Subcutaneous abdominal adipose tissue (tissue), 5 donors: ENCODE measurements around the gene CAPN13.

Source experiments
- H3K27ac ChIP-seq: one replicate; pipeline ENCODE4 v1.7.0; 2013; ENCODE audit warnings: low read depth, mild to moderate bottlenecking, inconsistent platforms, low read length, moderate library complexity
- H3K27me3 ChIP-seq, 5 donors: one replicate each; pipeline ENCODE4 v1.7.0; 2013; ENCODE audit warnings: low read length in 5 of 5, inconsistent platforms in 1 of 5; ENCODE audit not compliant: control insufficient read depth in 5 of 5, insufficient read depth in 4 of 5
- H3K36me3 ChIP-seq, 5 donors: one replicate each; pipeline ENCODE4 v1.7.0; 2013; ENCODE audit warnings: low read length in 5 of 5; ENCODE audit not compliant: control insufficient read depth in 5 of 5, insufficient read depth in 5 of 5
- H3K4me1 ChIP-seq, 5 donors: one replicate each; pipeline ENCODE4 v1.7.0; 2013; ENCODE audit warnings: low read length in 5 of 5, mild to moderate bottlenecking in 3 of 5, moderate library complexity in 1 of 5; ENCODE audit not compliant: control insufficient read depth in 5 of 5, insufficient read depth in 5 of 5
- H3K4me3 ChIP-seq, 5 donors: one replicate each; pipeline ENCODE4 v1.7.0; 2013; ENCODE audit warnings: low read length in 5 of 5, low read depth in 1 of 5
- H3K9ac ChIP-seq, 5 donors: one replicate each; pipeline ENCODE4 v1.7.0; 2013; ENCODE audit warnings: low read length in 5 of 5, mild to moderate bottlenecking in 4 of 5, moderate library complexity in 3 of 5
- H3K9me3 ChIP-seq, 5 donors: one replicate each; pipeline ENCODE4 v1.7.0; 2013; ENCODE audit warnings: low read length in 5 of 5; ENCODE audit not compliant: control insufficient read depth in 5 of 5
- donor health status: healthy.
- donor health status: healthy.
- donor health status: healthy.
- donor health status: healthy.
- donor health status: healthy.

The CAPN13 gene

DNA sequence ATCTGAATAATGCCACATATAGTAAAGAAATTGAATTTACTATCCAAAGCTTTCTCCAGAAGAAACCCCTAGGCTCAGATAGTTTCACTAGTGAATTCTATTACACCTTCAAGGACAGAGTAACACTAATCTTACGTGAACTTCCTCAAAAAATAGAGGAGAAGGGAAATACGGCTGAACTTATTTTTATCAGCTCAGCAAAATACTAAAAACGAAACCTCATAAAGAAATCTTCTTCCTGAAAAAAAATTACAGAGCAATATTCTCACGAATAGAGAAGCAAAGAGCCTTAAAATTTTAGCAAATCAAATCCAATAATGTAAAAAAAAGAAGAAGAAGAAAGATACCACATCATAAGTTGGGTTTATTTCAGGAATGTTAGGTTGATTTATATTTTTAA is 14.7 kb downstream of the CAPN13 start:
- Histone ChIP-seq H3K27ac (no peak overlapping the region), H3K9ac (no peak overlapping the region), H3K4me3 (no peak overlapping the region), H3K36me3 (no peaks in the 10 kb centered on the region), H3K4me1 (peaks cover 0 to 2% (median 0%) of the 10 kb centered on the region in 5 donors), H3K9me3 (no peaks in the 10 kb centered on the region), H3K27me3 (peaks cover 0 to 5% (median 3%) of the 10 kb centered on the region in 5 donors)

DNA sequence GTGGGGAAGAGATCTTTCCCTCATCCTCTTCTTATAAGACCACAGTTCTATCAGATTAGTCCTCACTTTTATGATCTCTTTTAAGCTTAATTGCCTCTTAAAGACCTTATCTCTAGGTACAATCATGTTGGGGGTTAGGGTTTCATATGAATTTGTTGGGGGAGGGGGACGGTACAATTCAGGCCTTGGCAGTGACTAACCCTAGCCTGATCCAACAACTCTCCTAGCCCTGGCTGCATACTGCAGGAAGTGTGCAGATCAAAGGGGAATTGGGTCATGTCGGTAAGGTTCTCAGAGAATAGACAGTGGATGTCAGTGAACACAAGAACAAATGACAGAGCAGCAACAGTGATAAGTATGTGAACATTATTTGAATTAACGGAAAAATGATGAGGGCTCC is 16.4 kb downstream of the CAPN13 start:
- Histone ChIP-seq H3K4me3 (no peak overlapping the region), H3K36me3 (no peaks in the 10 kb centered on the region), H3K27me3 (peaks cover 0 to 9% (median 3%) of the 10 kb centered on the region in 5 donors), H3K9ac (no peak overlapping the region), H3K9me3 (no peaks in the 10 kb centered on the region), H3K4me1 (peaks cover 0 to 2% (median 0%) of the 10 kb centered on the region in 5 donors), H3K27ac (no peak overlapping the region)

DNA sequence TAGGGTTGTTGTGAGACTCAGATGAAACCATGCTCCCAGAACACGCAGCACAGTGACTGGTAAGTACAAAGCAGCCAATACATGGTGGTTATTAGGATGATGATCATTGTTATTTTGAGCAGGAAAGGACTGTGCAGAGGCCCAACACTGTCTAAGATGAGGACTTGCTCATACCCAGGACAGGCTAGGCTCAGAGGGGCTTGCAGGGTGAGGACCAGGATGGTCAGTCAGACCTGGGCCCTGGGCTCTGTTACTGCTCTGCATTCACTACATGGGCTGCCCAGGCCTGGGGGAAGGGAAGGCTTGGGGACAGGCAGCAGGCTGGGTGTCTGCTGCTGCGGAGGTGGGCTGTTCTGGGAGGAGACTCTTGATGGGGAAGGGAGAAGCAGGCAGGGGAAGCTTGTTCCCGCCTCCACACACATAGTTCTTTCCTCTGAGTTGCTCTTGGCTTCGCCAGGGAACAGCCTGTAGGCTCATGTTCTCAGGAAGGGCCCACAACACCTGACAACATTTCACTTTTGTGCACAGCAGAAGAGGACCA is 17.5 kb downstream of the CAPN13 start:
- no peak overlapping the region for H3K4me3 ChIP-seq
- H3K36me3 ChIP-seq, result no peaks in the 10 kb centered on the region
- H3K27ac ChIP-seq, result no peak overlapping the region
- no peaks in the 10 kb centered on the region for H3K9me3 ChIP-seq
- no peak overlapping the region for H3K9ac ChIP-seq
- peaks cover 0 to 11% (median 5%) of the 10 kb centered on the region in 5 donors for H3K27me3 ChIP-seq
- peaks cover 0 to 2% (median 0%) of the 10 kb centered on the region in 5 donors for H3K4me1 ChIP-seq

DNA sequence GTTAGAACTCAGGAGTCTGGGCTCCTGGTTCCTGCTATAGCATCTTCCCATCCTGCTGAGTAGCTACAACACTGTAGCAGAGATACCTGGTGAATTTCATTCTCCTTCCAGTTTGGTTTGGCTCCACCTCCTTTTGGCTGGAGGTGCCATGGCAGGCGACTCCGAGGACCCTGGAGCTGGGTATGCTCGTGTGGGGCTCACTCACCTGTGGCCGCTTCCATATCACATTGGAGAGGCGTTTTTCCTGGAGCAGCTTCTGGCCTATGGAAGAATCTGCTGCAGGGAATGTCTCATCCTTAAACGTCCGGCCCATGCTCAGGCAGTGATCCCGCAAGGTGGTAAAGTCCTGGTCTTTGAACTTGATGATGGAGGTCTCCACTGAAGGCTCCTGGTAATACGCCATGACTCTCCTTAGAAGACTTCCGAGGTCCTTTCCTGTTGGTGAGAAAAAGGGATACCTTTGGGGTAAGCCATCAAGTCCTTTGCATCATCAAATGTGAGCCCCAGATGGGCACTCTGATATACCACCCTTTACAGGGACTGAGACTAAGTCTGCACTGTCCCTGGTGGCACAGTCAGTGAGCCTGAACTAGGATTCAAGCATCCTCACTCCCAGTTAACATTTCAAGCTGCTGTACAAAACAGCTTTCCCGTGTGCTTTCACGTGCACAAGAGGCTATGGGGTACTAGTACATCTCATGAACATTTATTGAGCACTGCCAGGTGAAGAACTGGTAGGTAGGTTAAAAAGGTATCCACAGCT is 20.1 kb downstream of the CAPN13 start:
- H3K27me3 ChIP-seq, result peaks cover 0 to 11% (median 7%) of the 10 kb centered on the region in 5 donors
- no peaks in the 10 kb centered on the region for H3K36me3 ChIP-seq
- H3K27ac ChIP-seq, result no peak overlapping the region
- H3K4me3 ChIP-seq, result no peak overlapping the region
- no peak overlapping the region for H3K9ac ChIP-seq
- H3K4me1 ChIP-seq, result no peaks in the 10 kb centered on the region
- H3K9me3 ChIP-seq, result no peaks in the 10 kb centered on the region

DNA sequence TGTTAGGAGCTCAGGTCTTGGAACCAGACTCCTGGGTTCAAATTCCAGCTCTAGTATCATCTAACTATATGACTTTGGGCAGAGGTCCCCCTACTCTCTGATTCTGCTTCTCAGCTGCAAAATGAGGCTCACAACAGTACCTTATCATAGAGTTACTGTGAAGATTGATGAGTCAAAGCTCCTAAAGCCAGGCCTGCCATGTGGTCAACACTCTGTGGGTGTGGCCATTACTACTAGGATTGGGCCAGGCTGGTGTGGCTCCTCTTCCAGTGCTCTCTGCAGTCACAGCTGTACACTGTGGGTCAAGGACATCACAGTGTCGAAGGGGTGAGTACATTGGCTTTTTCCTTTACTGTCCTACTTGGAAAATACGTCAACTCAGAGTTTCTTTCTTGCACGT is 22.6 kb downstream of the CAPN13 start:
- no peaks in the 10 kb centered on the region for H3K36me3 ChIP-seq
- H3K9ac ChIP-seq, result no peak overlapping the region
- H3K9me3 ChIP-seq, result no peaks in the 10 kb centered on the region
- H3K4me3 ChIP-seq, result no peak overlapping the region
- H3K27ac ChIP-seq, result no peak overlapping the region
- H3K27me3 ChIP-seq, result peaks cover 0 to 11% (median 5%) of the 10 kb centered on the region in 5 donors
- no peaks in the 10 kb centered on the region for H3K4me1 ChIP-seq

DNA sequence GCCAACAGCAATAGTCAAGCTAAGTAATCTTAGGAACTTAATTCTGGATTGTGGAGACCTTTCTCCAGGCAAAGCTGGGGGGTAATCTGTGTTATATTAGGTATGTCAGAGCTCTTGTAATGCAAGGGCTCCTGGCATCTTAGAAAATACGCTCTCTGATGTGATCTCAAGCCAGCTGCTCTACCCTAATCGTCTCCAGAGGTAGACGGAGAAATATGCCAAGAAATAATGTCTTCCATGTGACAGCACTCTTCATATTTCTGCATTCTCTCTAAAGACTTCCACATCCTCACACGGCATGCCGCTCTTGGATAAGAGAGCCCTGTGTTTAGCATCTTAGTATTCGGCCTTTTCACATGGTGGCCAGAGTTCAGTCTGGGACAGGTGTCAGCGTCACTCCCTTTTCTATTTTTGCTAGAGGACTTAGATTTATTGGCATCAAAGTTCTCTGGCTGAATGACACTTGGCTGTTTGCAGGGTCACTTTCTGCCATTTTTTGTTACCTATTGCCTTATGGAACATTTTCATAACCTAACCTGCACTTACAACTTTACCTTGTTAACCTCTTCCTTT is 25.2 kb downstream of the CAPN13 start:
- Histone ChIP-seq H3K36me3 (no peaks in the 10 kb centered on the region), H3K27ac (no peak overlapping the region), H3K9ac (no peak overlapping the region), H3K4me1 (no peaks in the 10 kb centered on the region), H3K9me3 (no peaks in the 10 kb centered on the region), H3K4me3 (no peak overlapping the region), H3K27me3 (peaks cover 0 to 16% (median 3%) of the 10 kb centered on the region in 5 donors)

DNA sequence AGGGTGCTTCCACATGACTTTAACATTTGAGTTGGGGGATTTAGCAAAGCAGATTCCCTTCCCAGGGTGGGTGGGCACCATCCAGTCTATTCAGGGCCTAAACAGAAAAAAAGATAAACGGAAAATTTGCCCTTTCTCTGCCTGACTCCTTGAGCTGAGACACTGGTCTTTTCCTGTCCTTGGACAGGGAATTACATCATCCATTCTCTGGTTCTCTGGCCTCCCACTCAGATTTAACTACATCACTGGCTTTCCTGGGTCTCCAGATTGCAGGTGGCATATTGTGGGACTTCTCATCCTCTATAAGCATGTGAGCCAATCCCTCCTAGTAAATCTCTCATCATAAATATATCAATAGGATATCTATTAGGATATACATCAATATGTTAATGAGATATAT is 25.8 kb downstream of the CAPN13 start:
- H3K4me3 ChIP-seq, result no peak overlapping the region
- H3K27ac ChIP-seq, result no peak overlapping the region
- no peak overlapping the region for H3K9ac ChIP-seq
- H3K4me1 ChIP-seq, result no peaks in the 10 kb centered on the region
- H3K36me3 ChIP-seq, result no peaks in the 10 kb centered on the region
- H3K9me3 ChIP-seq, result no peaks in the 10 kb centered on the region
- peaks cover 0 to 15% (median 7%) of the 10 kb centered on the region in 5 donors for H3K27me3 ChIP-seq

DNA sequence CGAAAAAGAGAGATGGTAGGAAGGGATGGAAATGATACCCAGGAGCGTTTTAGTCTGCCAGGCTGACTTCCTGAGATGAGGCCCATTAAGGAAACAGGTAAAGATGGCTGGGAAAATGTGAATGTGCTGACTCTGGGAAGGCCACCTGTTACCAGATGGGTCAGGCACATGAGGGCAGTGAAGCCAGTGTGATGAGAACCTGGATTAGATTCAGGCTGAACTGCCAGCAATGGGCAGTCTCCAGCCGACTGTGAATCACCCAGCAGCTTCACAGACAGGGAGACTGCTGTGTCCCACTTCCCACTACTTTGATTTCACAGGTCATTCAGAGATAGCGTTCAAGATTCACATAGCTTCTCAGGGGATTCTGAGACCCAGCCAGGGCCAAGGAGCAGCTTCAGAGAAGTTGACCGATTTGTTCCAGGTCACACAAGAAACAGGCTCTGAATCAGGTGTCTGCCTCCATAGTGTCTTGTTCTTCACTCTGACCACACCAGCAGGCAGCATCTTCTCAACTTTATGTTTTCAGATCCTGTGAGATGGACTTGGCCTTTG is 26.4 kb downstream of the CAPN13 start:
- H3K27me3 ChIP-seq, result peaks cover 0 to 14% (median 8%) of the 10 kb centered on the region in 5 donors
- no peak overlapping the region for H3K4me3 ChIP-seq
- H3K9ac ChIP-seq, result no peak overlapping the region
- no peak overlapping the region for H3K27ac ChIP-seq
- H3K4me1 ChIP-seq, result no peaks in the 10 kb centered on the region
- no peaks in the 10 kb centered on the region for H3K36me3 ChIP-seq
- H3K9me3 ChIP-seq, result no peaks in the 10 kb centered on the region

DNA sequence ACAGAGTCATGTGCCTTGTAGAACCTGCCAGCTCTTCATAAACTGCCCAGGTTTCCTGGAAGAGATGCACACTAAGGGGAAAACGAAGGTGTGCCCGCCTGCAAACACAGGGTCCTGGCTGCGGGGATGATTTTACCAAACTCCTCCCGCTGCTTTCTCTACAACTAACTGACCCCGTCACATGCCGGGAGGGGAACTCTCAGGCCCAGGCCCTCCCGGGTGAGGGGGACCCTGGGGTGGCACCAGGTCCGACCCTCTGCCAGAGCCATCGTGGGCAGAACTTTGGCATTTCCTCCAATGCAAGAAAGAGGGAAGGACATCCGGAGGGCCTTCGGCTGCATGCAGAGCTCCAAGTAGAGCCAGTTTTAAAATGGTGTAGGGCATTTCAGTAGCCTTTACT is 28.6 kb downstream of the CAPN13 start:
- no peaks in the 10 kb centered on the region for H3K4me1 ChIP-seq
- no peak overlapping the region for H3K27ac ChIP-seq
- H3K36me3 ChIP-seq, result no peaks in the 10 kb centered on the region
- peaks cover 0 to 12% (median 7%) of the 10 kb centered on the region in 5 donors for H3K27me3 ChIP-seq
- no peak overlapping the region for H3K4me3 ChIP-seq
- H3K9me3 ChIP-seq, result no peaks in the 10 kb centered on the region
- H3K9ac ChIP-seq, result no peak overlapping the region
